ENCODE data around the gene TENT5C. TPM values are rescaled to one million over a fixed set of nuclear protein-coding genes. Genes with fewer than 3 reads are reported as not detected.

Gene TENT5C
- total RNA-seq, 4 donors from 2014 or later: 0.27 to 2.8 (median 1.3) TPM

DNA sequence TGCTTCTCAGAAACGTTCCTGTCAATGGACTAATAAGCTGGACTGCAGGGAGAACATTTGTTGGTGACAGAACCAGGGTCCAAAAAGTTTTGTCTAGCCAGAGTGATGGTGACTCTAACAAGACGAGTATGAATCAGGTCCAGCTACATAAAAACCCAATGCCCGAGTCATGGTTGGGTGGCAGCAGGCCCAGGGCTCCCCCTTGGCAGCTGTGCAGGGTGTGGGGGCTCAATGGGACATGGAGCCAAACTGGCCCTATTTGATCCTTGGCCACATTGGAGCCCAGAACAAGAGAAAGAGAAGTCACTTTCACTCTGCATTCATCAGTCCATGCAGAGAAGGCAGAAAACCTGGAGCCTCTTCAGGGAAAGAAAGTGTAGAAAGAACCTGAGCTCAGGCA is 37.9 kb upstream of the TENT5C start:
- Histone ChIP-seq H3K27ac (no peak overlapping the region), H3K4me3 (no peak overlapping the region), H3K9me3 (no peaks in the 10 kb centered on the region), H3K4me1 (peaks cover 0 to 15% (median 0%) of the 10 kb centered on the region in 3 donors), H3K27me3 (no peaks in the 10 kb centered on the region), H3K36me3 (no peaks in the 10 kb centered on the region)
- intact Hi-C loops (cut with DNase I): no loop called here
- DNase-seq: no peak
- no peak for TF ChIP-seq POLR2A (IDR thresholded peaks at IDR 0.05)
- TF ChIP-seq, protein P1, sequence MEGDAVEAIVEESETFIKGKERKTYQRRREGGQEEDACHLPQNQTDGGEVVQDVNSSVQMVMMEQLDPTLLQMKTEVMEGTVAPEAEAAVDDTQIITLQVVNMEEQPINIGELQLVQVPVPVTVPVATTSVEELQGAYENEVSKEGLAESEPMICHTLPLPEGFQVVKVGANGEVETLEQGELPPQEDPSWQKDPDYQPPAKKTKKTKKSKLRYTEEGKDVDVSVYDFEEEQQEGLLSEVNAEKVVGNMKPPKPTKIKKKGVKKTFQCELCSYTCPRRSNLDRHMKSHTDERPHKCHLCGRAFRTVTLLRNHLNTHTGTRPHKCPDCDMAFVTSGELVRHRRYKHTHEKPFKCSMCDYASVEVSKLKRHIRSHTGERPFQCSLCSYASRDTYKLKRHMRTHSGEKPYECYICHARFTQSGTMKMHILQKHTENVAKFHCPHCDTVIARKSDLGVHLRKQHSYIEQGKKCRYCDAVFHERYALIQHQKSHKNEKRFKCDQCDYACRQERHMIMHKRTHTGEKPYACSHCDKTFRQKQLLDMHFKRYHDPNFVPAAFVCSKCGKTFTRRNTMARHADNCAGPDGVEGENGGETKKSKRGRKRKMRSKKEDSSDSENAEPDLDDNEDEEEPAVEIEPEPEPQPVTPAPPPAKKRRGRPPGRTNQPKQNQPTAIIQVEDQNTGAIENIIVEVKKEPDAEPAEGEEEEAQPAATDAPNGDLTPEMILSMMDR (IDR thresholded peaks at IDR 0.05): no peak
- 33 to 100% methylated on average over 2 of the region's 3 CpGs for WGBS, 2 donors

- DNase-seq: no peak
- H3K36me3 ChIP-seq: no peaks in the 10 kb centered on the region
- H3K4me1 ChIP-seq: peaks cover 0 to 15% (median 0%) of the 10 kb centered on the region in 3 donors
- intact Hi-C loops (cut with DNase I): no loop called here
- H3K4me3 ChIP-seq: no peak overlapping the region
- no peaks in the 10 kb centered on the region for H3K9me3 ChIP-seq
- H3K27ac ChIP-seq: no peak overlapping the region
- TF ChIP-seq, protein P1 (IDR thresholded peaks at IDR 0.05): no peak
- TF ChIP-seq POLR2A (IDR thresholded peaks at IDR 0.05): no peak
- H3K27me3 ChIP-seq: no peaks in the 10 kb centered on the region
- 87 to 91% methylated on average over 6 of the region's 6 CpGs for WGBS, 2 donors
Observed at GRCh38 chr1:117568999-117569398, 36.8 kb upstream of the TENT5C start.

DNA sequence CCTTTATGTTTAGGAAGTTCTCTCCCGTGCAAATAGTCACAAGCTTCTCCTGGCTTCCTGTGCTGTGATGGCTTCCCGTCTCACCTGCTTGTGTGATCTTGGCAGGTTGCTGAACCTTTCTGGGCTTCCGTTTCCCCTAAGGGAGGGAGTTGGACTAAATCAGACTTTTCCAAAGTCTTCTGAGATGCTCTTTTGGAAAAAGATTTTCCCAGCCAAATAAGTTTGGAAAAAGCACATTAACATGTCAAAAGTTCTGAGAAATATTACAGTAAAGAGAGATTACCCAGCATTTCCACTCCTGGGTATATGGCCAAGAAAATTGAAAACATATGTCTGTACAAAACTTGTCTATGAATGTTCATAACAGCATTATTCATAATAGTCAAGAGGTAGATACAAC is 36.0 kb upstream of the TENT5C start:
- no peaks in the 10 kb centered on the region for H3K9me3 ChIP-seq
- intact Hi-C loops (cut with DNase I): no loop called here
- H3K27me3 ChIP-seq: no peaks in the 10 kb centered on the region
- peaks cover 0 to 15% (median 0%) of the 10 kb centered on the region in 3 donors for H3K4me1 ChIP-seq
- no peak for DNase-seq
- TF ChIP-seq, protein P1 (IDR thresholded peaks at IDR 0.05): no peak
- no peak for TF ChIP-seq POLR2A (IDR thresholded peaks at IDR 0.05)
- no peak overlapping the region for H3K4me3 ChIP-seq
- 34 to 35% methylated on average over 2 to 3 of the region's 3 CpGs for WGBS, 2 donors
- H3K36me3 ChIP-seq: no peaks in the 10 kb centered on the region
- H3K27ac ChIP-seq: no peak overlapping the region

DNA sequence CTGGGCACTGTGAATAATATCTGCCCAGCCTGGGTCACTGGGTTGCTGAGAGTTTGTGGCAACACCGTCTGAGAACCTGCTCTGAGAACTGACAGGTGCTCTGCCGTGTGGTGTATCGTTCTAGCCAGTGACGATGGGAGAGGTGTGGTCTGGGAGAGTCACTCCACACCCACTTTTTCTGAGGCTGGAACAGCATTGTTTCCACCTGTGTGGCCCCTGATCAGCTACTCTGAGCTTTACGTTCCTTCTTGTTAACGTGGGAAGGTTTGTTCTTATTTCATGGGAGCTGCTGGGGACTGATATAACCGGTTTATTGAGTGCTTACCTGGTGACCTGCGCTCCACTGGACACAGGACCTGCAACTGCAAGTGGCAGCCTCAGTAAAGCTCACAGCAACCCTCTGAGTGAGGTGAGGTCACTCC is 34.8 kb upstream of the TENT5C start:
- TF ChIP-seq, protein P1 (IDR thresholded peaks at IDR 0.05): no peak
- TF ChIP-seq POLR2A (IDR thresholded peaks at IDR 0.05): no peak
- Histone ChIP-seq H3K27ac (peak overlapping the region in 3 of 4 donors; percentile 0 to 39 (median 2)), H3K4me3 (no peak overlapping the region), H3K36me3 (no peaks in the 10 kb centered on the region), H3K9me3 (no peaks in the 10 kb centered on the region), H3K27me3 (no peaks in the 10 kb centered on the region), H3K4me1 (peaks cover 0 to 15% (median 0%) of the 10 kb centered on the region in 3 donors)
- DNase-seq: no peak
- 51 to 62% methylated on average over 3 to 6 of the region's 8 CpGs for WGBS, 2 donors
- intact Hi-C loops (cut with DNase I): no loop called here

GRCh38 chr1:117571496-117571895 is 34.4 kb upstream of the TENT5C start:
- TF ChIP-seq, protein P1 (IDR thresholded peaks at IDR 0.05): no peak
- 80 to 86% methylated on average over 5 of the region's 5 CpGs for WGBS, 2 donors
- intact Hi-C loops (cut with DNase I): no loop called here
- Histone ChIP-seq H3K4me1 (peaks cover 0 to 15% (median 0%) of the 10 kb centered on the region in 3 donors), H3K36me3 (no peaks in the 10 kb centered on the region), H3K27me3 (no peaks in the 10 kb centered on the region), H3K9me3 (no peaks in the 10 kb centered on the region), H3K4me3 (no peak overlapping the region), H3K27ac (peak overlapping the region in 2 of 4 donors; percentile 2 to 39)
- no peak for DNase-seq
